ENCODE measurements around the gene MYO18A.

The MYO18A gene

DNA sequence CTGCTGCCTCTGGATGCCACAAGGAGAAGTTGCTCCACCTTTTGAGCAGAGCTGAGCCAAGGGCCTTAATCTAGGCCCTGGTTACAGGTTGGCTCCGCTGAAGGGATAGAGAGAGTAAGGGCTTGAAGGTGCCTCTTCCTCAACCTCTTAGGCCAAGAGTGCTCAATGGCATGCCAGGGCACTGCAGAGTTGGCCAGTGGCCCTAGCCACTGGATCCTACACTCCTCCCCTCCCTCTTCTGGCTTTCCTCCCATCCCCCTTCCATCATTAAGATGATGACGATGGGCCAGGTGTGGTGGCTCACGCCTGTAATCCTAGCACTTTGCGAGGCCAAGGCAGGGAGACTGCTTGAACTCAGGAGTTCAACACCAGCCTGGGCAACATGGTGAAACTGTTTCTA is 50.5 kb downstream of the MYO18A start:
- DNase-seq = no peak
- Histone ChIP-seq H3K4me3 (ENCODE audit: insufficient read depth, low read depth, low read length, poor library complexity, severe bottlenecking) (no peak overlapping the region), H3K9me3 (ENCODE audit: control insufficient read depth, low read length) (no peaks in the 10 kb centered on the region), H3K27ac (ENCODE audit: insufficient read depth, low read length, poor library complexity, severe bottlenecking) (no peak overlapping the region), H3K4me1 (ENCODE audit: control insufficient read depth, insufficient read depth, low read length, poor library complexity, severe bottlenecking) (peaks cover 3% of the 10 kb centered on the region), H3K27me3 (replicated peaks; ENCODE audit: control insufficient read depth, insufficient read depth, low read length, poor library complexity, severe bottlenecking) (no peaks in the 10 kb centered on the region), H3K36me3 (ENCODE audit: control insufficient read depth, insufficient read depth, low read length) (peaks cover 24% of the 10 kb centered on the region)

DNA sequence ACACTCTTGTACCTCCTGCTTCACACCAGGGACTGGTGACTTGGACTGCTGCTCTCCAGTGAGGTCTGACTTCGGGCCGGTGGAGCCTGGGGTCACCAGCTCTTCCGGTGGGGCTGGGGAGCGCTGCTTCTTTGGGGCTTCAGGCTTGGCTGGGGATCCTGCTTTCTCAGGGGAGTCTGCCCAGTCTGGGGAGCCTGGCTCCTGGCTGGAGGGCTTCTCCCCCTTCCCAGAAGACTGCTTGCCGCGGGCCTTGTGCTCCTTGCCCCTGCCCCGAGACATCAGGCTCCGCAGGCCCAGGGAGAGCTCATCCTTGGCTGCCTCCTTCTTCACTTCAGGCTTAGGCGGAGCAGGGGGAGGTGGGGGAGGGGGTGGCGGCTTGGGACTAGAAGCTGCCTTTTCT is 52.4 kb downstream of the MYO18A start:
- Histone ChIP-seq H3K4me1 (ENCODE audit: control insufficient read depth, insufficient read depth, low read length, poor library complexity, severe bottlenecking) (peaks cover under 1% of the 10 kb centered on the region), H3K36me3 (ENCODE audit: control insufficient read depth, insufficient read depth, low read length) (peaks cover 25% of the 10 kb centered on the region), H3K9me3 (ENCODE audit: control insufficient read depth, low read length) (no peaks in the 10 kb centered on the region), H3K27ac (ENCODE audit: insufficient read depth, low read length, poor library complexity, severe bottlenecking) (no peak overlapping the region), H3K4me3 (ENCODE audit: insufficient read depth, low read depth, low read length, poor library complexity, severe bottlenecking) (no peak overlapping the region), H3K27me3 (replicated peaks; ENCODE audit: control insufficient read depth, insufficient read depth, low read length, poor library complexity, severe bottlenecking) (no peaks in the 10 kb centered on the region)
- DNase-seq = no peak

DNA sequence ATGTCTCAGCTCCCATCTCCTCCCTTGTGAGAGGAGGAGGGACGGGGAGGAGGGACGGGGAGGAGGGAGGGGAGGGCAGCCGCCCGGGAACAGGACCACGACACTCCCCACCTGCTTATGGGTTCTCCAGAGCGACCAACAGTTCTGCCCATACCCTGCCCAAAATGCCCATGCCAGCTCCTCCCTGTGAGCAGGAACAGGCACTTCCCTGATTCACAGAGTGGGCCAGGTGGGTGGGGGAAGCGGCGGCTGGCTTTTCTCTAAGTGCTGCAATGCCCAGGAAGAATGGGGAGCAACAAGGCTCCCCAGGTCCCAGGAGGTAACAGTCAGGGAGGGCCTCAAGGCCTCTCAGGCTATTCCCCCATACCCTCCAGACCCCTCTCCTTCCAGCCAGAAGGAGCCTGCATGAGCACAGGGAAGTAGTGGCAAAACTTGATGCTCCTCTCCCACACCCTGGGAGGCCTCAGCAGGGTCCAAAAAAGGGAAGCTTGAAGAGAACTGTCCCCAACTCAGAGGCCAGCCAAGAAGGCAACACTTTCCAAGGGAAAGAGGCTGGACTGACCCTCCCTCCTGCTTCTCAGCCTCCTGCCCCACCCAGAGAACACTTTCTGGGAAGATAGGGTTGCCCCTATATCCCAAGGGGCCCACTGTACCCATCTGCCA is 53.8 kb downstream of the MYO18A start:
- H3K36me3 ChIP-seq (ENCODE audit: control insufficient read depth, insufficient read depth, low read length) = peaks cover 35% of the 10 kb centered on the region
- no peak overlapping the region for H3K27ac ChIP-seq (ENCODE audit: insufficient read depth, low read length, poor library complexity, severe bottlenecking)
- no peaks in the 10 kb centered on the region for H3K9me3 ChIP-seq (ENCODE audit: control insufficient read depth, low read length)
- no peaks in the 10 kb centered on the region for H3K4me1 ChIP-seq (ENCODE audit: control insufficient read depth, insufficient read depth, low read length, poor library complexity, severe bottlenecking)
- H3K27me3 ChIP-seq (replicated peaks; ENCODE audit: control insufficient read depth, insufficient read depth, low read length, poor library complexity, severe bottlenecking) = no peaks in the 10 kb centered on the region
- H3K4me3 ChIP-seq (ENCODE audit: insufficient read depth, low read depth, low read length, poor library complexity, severe bottlenecking) = no peak overlapping the region
- no peak for DNase-seq

DNA sequence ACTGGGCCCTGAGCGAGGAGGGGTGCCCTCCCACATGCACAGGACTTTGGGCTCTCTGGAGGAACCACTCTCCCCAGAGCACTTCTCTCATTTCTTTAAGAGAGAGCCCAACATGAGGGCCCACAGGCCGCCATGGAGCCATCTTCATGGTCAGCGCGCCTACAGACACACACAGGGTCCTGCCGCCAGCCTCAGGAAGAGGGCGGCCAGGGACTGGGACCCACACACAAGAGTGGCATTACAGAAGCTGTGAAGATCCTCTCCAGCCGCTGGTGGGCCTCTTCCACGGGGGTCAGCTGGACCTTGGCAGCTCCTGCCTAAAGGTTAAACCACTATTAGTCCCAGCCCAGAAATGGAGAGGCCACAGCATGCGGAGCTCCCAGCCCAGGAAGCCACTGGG is 54.5 kb downstream of the MYO18A start:
- Histone ChIP-seq H3K9me3 (ENCODE audit: control insufficient read depth, low read length) (no peaks in the 10 kb centered on the region), H3K27ac (ENCODE audit: insufficient read depth, low read length, poor library complexity, severe bottlenecking) (no peak overlapping the region), H3K4me3 (ENCODE audit: insufficient read depth, low read depth, low read length, poor library complexity, severe bottlenecking) (no peak overlapping the region), H3K27me3 (replicated peaks; ENCODE audit: control insufficient read depth, insufficient read depth, low read length, poor library complexity, severe bottlenecking) (no peaks in the 10 kb centered on the region), H3K36me3 (ENCODE audit: control insufficient read depth, insufficient read depth, low read length) (peaks cover 43% of the 10 kb centered on the region), H3K4me1 (ENCODE audit: control insufficient read depth, insufficient read depth, low read length, poor library complexity, severe bottlenecking) (no peaks in the 10 kb centered on the region)
- DNase-seq = no peak

DNA sequence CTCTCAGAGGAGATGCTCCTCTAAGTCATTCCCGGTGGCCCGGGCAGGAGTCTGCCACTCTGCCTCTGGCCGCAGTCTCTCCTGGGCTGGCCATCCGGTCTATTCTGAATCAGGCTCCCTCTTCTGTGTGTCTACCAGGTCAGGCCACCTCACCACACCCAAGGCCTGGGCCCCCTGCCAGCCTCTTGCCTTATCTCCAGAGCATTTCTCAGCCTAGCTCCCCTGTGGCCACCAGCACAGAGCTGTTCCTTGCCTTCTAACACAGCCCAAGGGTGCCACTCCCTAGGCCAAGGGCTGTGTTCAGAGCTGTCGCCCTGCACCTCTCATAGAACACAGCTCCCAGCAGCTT is 55.3 kb downstream of the MYO18A start:
- peaks cover 50% of the 10 kb centered on the region for H3K36me3 ChIP-seq (ENCODE audit: control insufficient read depth, insufficient read depth, low read length)
- no peaks in the 10 kb centered on the region for H3K9me3 ChIP-seq (ENCODE audit: control insufficient read depth, low read length)
- H3K4me3 ChIP-seq (ENCODE audit: insufficient read depth, low read depth, low read length, poor library complexity, severe bottlenecking) = no peak overlapping the region
- no peak overlapping the region for H3K27ac ChIP-seq (ENCODE audit: insufficient read depth, low read length, poor library complexity, severe bottlenecking)
- no peaks in the 10 kb centered on the region for H3K4me1 ChIP-seq (ENCODE audit: control insufficient read depth, insufficient read depth, low read length, poor library complexity, severe bottlenecking)
- H3K27me3 ChIP-seq (replicated peaks; ENCODE audit: control insufficient read depth, insufficient read depth, low read length, poor library complexity, severe bottlenecking) = no peaks in the 10 kb centered on the region
- no peak for DNase-seq

- Histone ChIP-seq H3K4me1 (ENCODE audit: control insufficient read depth, insufficient read depth, low read length, poor library complexity, severe bottlenecking) (no peaks in the 10 kb centered on the region), H3K36me3 (ENCODE audit: control insufficient read depth, insufficient read depth, low read length) (peaks cover 46% of the 10 kb centered on the region)
- DNase-seq = no peak
These were observed 55.9 kb downstream of the MYO18A start for GRCh38 chr17:29124135-29124924.

DNA sequence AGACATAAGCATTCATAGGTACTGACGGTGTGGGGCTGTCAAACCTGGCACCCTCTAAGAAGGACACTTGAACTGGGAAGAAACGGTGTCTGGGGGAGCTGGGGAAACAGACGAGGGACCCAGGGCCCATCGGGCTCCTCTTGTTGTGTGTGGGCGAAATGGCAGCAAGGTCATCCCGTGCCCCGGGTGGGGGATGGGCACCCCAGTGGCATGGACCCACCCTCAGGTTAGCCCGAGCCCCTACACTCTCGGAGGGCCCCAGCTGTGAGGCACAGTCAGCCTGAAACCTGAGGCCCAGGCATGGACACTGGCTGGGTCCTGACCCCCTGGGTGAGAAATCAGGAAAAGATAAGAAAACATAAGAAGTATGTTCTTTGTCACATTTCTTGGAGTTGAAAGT is 57.1 kb downstream of the MYO18A start:
- Histone ChIP-seq H3K9me3 (ENCODE audit: control insufficient read depth, low read length) (no peaks in the 10 kb centered on the region), H3K27me3 (replicated peaks; ENCODE audit: control insufficient read depth, insufficient read depth, low read length, poor library complexity, severe bottlenecking) (no peaks in the 10 kb centered on the region), H3K36me3 (ENCODE audit: control insufficient read depth, insufficient read depth, low read length) (peaks cover 51% of the 10 kb centered on the region), H3K4me1 (ENCODE audit: control insufficient read depth, insufficient read depth, low read length, poor library complexity, severe bottlenecking) (no peaks in the 10 kb centered on the region), H3K27ac (ENCODE audit: insufficient read depth, low read length, poor library complexity, severe bottlenecking) (no peak overlapping the region), H3K4me3 (ENCODE audit: insufficient read depth, low read depth, low read length, poor library complexity, severe bottlenecking) (no peak overlapping the region)
- no peak for DNase-seq

More at GRCh38 chr17:29124135-29124924, 55.9 kb downstream of the MYO18A start:
- no peak overlapping the region for H3K27ac ChIP-seq (ENCODE audit: insufficient read depth, low read length, poor library complexity, severe bottlenecking)
- H3K9me3 ChIP-seq (ENCODE audit: control insufficient read depth, low read length) = no peaks in the 10 kb centered on the region
- H3K4me3 ChIP-seq (ENCODE audit: insufficient read depth, low read depth, low read length, poor library complexity, severe bottlenecking) = no peak overlapping the region
- H3K27me3 ChIP-seq (replicated peaks; ENCODE audit: control insufficient read depth, insufficient read depth, low read length, poor library complexity, severe bottlenecking) = no peaks in the 10 kb centered on the region

GRCh38 chr17:29121442-29121841 is 58.8 kb downstream of the MYO18A start:
- Histone ChIP-seq H3K4me3 (ENCODE audit: insufficient read depth, low read depth, low read length, poor library complexity, severe bottlenecking) (no peak overlapping the region), H3K27ac (ENCODE audit: insufficient read depth, low read length, poor library complexity, severe bottlenecking) (no peak overlapping the region), H3K27me3 (replicated peaks; ENCODE audit: control insufficient read depth, insufficient read depth, low read length, poor library complexity, severe bottlenecking) (no peaks in the 10 kb centered on the region), H3K36me3 (ENCODE audit: control insufficient read depth, insufficient read depth, low read length) (peaks cover 44% of the 10 kb centered on the region), H3K9me3 (ENCODE audit: control insufficient read depth, low read length) (no peaks in the 10 kb centered on the region), H3K4me1 (ENCODE audit: control insufficient read depth, insufficient read depth, low read length, poor library complexity, severe bottlenecking) (no peaks in the 10 kb centered on the region)
- DNase-seq = no peak

- H3K27me3 ChIP-seq (replicated peaks; ENCODE audit: control insufficient read depth, insufficient read depth, low read length, poor library complexity, severe bottlenecking) = no peaks in the 10 kb centered on the region
- H3K4me1 ChIP-seq (ENCODE audit: control insufficient read depth, insufficient read depth, low read length, poor library complexity, severe bottlenecking) = no peaks in the 10 kb centered on the region
- H3K9me3 ChIP-seq (ENCODE audit: control insufficient read depth, low read length) = no peaks in the 10 kb centered on the region
- no peak overlapping the region for H3K27ac ChIP-seq (ENCODE audit: insufficient read depth, low read length, poor library complexity, severe bottlenecking)
- H3K4me3 ChIP-seq (ENCODE audit: insufficient read depth, low read depth, low read length, poor library complexity, severe bottlenecking) = no peak overlapping the region
- H3K36me3 ChIP-seq (ENCODE audit: control insufficient read depth, insufficient read depth, low read length) = peaks cover 53% of the 10 kb centered on the region
- DNase-seq = no peak
These were observed 59.8 kb downstream of the MYO18A start for GRCh38 chr17:29120433-29120832.

DNA sequence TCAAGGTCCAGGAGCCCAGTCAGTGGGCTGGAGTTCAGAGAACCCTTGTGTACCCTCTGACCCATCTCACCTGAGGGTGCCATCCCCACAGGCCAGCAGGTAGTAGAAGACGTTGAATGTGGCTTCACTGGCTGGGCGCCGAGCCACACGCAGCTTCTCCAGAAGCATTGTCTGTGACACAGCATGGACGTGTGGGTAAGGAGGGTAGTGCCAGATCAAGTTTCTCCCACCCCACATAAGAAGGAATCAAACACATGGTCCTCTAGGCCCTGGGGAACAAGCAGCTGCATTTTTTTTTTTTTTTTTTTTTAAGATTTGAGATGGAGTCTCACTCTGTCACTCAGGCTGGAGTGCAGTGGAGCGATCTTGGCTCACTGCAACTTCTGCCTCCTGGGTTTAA is 60.9 kb downstream of the MYO18A start:
- H3K27ac ChIP-seq (ENCODE audit: insufficient read depth, low read length, poor library complexity, severe bottlenecking) = no peak overlapping the region

More for the DNA sequence above, 60.9 kb downstream of the MYO18A start:
- DNase-seq = no peak
- Histone ChIP-seq H3K4me1 (ENCODE audit: control insufficient read depth, insufficient read depth, low read length, poor library complexity, severe bottlenecking) (no peaks in the 10 kb centered on the region), H3K4me3 (ENCODE audit: insufficient read depth, low read depth, low read length, poor library complexity, severe bottlenecking) (no peak overlapping the region), H3K36me3 (ENCODE audit: control insufficient read depth, insufficient read depth, low read length) (peaks cover 65% of the 10 kb centered on the region), H3K27me3 (replicated peaks; ENCODE audit: control insufficient read depth, insufficient read depth, low read length, poor library complexity, severe bottlenecking) (no peaks in the 10 kb centered on the region), H3K9me3 (ENCODE audit: control insufficient read depth, low read length) (no peaks in the 10 kb centered on the region)
